Kidney epithelial cell (primary cell): ENCODE data around the gene MRPS27. TPM values are rescaled to one million over a fixed set of nuclear protein-coding genes. Genes with fewer than 3 reads are reported as not detected.

Experiments
- DNase-seq: peaks from one replicate; pipeline ENCODE4 v3.0.0-alpha.2; 2010; ENCODE audit warnings: low read depth
- H3K27me3 ChIP-seq: 2 replicates; pipeline ENCODE4 v1.6.0; 2011; ENCODE audit warnings: low read length; ENCODE audit not compliant: control insufficient read depth, insufficient read depth
- H3K36me3 ChIP-seq: 2 replicates; pipeline ENCODE4 v1.5.1; 2011; ENCODE audit warnings: low read length; ENCODE audit not compliant: control insufficient read depth, insufficient read depth
- H3K4me3 ChIP-seq: 2 replicates; pipeline ENCODE4 v1.5.1; 2011; ENCODE audit warnings: low read depth, mild to moderate bottlenecking, control low read depth, low read length
- total RNA-seq: library from RNA; depleted of rRNA; stranded (reverse); fragments of >200 nt; gene quantifications from 2 replicates; pipeline ENCODE4 v1.2.3, GENCODE V29; 2015
- TF ChIP-seq, protein P1 (sequence below): IDR thresholded peaks from 2 replicates; pipeline ENCODE4 v1.5.1; 2011; ENCODE audit warnings: mild to moderate bottlenecking, moderate library complexity, low read length, control low read depth, inconsistent platforms; ENCODE audit not compliant: insufficient read depth, poor library complexity, severe bottlenecking

MRPS27 gene
- total RNA-seq, 1 donor from 2014 or later, result 67.3 TPM

DNA sequence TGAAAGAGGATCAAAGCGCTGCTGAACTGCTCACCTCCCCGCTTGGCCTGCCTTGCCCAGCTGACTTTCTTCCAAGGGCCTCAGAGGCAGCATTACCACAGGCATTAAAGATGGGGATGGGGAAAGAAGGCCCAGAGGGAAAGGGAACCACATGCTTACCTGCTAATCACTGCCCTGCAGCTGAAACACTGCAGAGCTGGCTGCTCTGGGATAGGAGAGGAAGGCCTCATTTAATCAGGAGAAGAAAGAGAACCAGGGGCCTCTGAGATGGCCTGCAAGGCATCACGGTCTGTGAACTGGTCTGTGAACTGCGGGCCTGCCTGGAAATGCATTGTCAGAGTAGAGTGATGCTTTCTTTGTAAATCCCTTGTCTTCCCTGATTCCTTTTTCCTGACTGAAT lies 44.9 kb upstream of the MRPS27 start:
- Histone ChIP-seq H3K27me3 (no peaks in the 10 kb centered on the region), H3K36me3 (peaks cover 1% of the 10 kb centered on the region), H3K4me3 (no peak overlapping the region)
- DNase-seq, result no peak
- TF ChIP-seq, protein P1, sequence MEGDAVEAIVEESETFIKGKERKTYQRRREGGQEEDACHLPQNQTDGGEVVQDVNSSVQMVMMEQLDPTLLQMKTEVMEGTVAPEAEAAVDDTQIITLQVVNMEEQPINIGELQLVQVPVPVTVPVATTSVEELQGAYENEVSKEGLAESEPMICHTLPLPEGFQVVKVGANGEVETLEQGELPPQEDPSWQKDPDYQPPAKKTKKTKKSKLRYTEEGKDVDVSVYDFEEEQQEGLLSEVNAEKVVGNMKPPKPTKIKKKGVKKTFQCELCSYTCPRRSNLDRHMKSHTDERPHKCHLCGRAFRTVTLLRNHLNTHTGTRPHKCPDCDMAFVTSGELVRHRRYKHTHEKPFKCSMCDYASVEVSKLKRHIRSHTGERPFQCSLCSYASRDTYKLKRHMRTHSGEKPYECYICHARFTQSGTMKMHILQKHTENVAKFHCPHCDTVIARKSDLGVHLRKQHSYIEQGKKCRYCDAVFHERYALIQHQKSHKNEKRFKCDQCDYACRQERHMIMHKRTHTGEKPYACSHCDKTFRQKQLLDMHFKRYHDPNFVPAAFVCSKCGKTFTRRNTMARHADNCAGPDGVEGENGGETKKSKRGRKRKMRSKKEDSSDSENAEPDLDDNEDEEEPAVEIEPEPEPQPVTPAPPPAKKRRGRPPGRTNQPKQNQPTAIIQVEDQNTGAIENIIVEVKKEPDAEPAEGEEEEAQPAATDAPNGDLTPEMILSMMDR, result no peak

DNA sequence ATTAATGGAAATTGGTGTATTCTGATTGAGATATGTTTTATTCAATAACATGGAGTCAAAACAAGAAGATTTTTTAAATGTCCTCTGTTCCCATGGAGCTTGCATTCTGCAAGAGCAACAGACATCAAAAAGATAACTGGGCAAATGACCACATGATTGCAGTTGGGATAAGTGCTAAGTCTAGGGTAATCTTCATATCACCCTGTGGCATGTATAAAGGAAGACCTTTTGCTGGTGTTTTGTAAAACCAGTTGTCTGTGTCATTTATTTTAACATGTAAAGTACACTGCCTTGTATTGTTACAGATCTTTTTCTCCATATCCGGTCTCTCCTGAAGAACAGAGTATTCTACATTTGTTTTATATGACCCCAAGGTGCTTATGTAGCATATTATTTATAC lies 44.1 kb upstream of the MRPS27 start:
- DNase-seq, result no peak
- TF ChIP-seq, protein P1, result no peak
- H3K27me3 ChIP-seq, result no peaks in the 10 kb centered on the region
- H3K36me3 ChIP-seq, result peaks cover 1% of the 10 kb centered on the region
- no peak overlapping the region for H3K4me3 ChIP-seq

DNA sequence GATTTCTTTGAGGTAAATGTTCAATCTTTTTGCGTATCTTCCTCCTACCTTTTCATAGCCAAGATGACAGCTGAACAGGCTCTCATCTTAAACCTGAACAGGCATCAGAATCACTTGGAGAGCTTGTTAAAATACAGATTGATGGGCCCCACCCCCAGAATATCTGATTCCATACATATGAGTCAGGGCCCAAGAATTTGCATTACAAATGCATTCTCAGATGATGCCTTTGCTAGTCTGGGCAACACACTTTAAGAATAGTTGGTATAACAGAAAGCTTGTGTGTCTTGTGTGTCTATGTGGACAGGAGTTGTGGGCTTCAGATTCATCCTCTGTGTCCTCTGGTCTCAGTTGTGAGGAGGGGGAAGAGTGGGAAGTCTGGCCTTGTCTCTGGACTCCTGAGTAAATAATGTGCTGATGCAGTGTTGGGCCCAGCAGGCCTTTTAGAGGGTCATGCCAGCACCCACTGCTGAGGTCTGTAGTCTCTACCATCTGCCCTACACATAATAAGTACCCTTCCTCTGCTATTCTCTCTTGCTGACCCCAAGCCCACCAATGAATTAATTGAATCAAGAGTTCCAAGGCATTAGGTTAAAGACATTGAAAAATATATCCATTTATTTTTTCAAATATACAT lies 43.2 kb upstream of the MRPS27 start:
- Histone ChIP-seq H3K27me3 (no peaks in the 10 kb centered on the region), H3K36me3 (peaks cover 1% of the 10 kb centered on the region), H3K4me3 (no peak overlapping the region)
- DNase-seq, result peak; percentile 52
- TF ChIP-seq, protein P1, result no peak

DNA sequence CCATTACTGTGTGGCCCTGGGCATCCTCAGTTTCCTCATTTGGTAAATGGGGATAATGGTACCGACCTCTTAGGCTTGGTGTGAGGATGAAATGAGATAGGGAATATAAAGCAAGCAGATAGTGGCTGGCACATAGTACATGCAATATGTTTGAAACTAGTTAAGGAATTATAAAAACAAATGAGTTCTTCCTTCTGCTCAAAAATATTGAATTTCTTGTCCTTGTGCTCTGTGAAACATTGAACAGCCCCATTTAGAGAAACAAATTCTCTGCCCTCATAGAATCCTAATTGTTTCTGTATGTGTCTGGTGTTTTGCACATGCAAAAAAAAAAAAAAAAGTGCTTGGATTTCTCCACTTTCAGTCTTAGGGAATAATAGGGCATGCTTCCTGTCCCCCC lies 39.8 kb upstream of the MRPS27 start:
- Histone ChIP-seq H3K27me3 (no peaks in the 10 kb centered on the region), H3K36me3 (peaks cover 1% of the 10 kb centered on the region), H3K4me3 (no peak overlapping the region)
- DNase-seq, result no peak
- TF ChIP-seq, protein P1, result no peak

DNA sequence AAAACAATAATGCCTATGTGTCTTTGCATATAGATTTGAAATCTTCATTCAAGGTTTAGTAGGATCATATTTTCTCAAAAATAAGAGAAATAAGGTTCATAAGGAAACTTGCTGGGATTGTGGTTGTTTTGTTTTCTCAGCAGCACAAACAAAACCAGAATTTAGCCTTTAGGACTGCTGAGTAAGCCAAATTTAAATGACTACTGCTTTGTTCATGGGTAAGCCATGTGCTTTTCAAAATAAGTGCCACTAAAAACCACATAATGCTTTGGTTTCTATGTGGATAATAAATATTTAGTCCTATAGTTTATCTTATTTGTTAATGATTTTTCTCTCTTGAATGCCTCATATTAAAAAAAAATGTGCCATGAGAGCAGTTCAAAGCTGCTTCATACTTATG lies 38.9 kb upstream of the MRPS27 start:
- TF ChIP-seq, protein P1, result no peak
- peaks cover 1% of the 10 kb centered on the region for H3K36me3 ChIP-seq
- H3K27me3 ChIP-seq, result no peaks in the 10 kb centered on the region
- H3K4me3 ChIP-seq, result no peak overlapping the region
- no peak for DNase-seq

DNA sequence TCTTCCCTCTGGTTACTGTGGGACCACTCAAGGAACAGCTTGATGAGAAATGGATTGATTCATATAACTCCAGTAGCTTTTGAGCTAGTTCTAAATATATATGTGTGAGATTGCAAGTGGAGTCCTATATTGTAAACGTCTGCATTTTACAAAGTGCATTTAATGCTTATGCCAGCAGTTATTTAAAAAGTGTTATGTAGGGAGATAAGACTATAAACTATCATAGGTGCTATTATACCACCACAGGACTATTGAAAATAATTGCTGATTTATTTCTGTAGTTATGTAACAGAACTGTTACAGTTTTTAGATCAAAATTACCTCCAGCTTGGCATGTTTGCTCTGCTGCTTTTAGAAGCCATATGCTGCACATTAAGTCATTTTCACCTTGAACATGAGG lies 36.3 kb upstream of the MRPS27 start:
- Histone ChIP-seq H3K36me3 (no peaks in the 10 kb centered on the region), H3K4me3 (no peak overlapping the region), H3K27me3 (no peaks in the 10 kb centered on the region)
- no peak for DNase-seq
- TF ChIP-seq, protein P1, result no peak
